ENCODE measurements around the gene ACSM6. TPM values are rescaled to one million over a fixed set of nuclear protein-coding genes. Genes with fewer than 3 reads are reported as not detected.

ACSM6 gene
- total and polyA plus RNA-seq, 2 donors (not counting 1 experiment from before 2014, with no cell fraction given): not detected

DNA sequence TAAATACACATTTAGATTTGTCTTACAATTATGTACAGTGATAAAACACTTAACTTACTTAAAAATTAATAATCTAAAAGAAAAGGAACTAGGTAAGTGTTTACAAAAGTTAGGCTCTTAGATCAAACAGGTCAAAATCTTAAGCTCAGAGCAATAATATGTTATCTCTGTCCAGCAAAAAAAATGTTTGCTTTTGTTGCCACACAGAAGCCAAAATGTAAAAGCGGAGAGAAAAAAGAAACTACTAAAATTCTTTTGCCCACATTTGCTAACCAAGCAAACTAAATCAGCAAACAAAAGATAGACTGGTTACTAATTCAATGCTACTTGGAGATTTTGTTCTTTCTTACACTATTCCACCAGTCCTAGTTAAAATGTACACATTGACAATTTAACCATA, 15.2 kb upstream of the ACSM6 start:
- H3K36me3 ChIP-seq (ENCODE audit: control insufficient read depth, insufficient read depth, low read length): no peaks in the 10 kb centered on the region
- DNase-seq (ENCODE audit: low read depth in 2 of 2): no peak
- no peak overlapping the region for H3K4me2 ChIP-seq (ENCODE audit: extremely low read depth, insufficient read depth, low read length)
- H3K79me2 ChIP-seq (ENCODE audit: control insufficient read depth, insufficient read depth, low read length): no peaks in the 10 kb centered on the region
- H3K27me3 ChIP-seq (ENCODE audit: control insufficient read depth, insufficient read depth, low read length): no peaks in the 10 kb centered on the region
- no peaks in the 10 kb centered on the region for H3K4me1 ChIP-seq (ENCODE audit: control insufficient read depth, extremely low read depth, insufficient read depth, low read length)
- H3K9ac ChIP-seq (ENCODE audit: insufficient read depth, low read length): no peak overlapping the region
- no peak overlapping the region for H3K27ac ChIP-seq (ENCODE audit: insufficient read depth, low read length)
- H4K20me1 ChIP-seq (ENCODE audit: control insufficient read depth, extremely low read depth, insufficient read depth, low read length): no peaks in the 10 kb centered on the region
- TF ChIP-seq EZH2 (IDR thresholded peaks at IDR 0.05; ENCODE audit: low read length, missing control alignments): no peak
- TF ChIP-seq, protein P1, sequence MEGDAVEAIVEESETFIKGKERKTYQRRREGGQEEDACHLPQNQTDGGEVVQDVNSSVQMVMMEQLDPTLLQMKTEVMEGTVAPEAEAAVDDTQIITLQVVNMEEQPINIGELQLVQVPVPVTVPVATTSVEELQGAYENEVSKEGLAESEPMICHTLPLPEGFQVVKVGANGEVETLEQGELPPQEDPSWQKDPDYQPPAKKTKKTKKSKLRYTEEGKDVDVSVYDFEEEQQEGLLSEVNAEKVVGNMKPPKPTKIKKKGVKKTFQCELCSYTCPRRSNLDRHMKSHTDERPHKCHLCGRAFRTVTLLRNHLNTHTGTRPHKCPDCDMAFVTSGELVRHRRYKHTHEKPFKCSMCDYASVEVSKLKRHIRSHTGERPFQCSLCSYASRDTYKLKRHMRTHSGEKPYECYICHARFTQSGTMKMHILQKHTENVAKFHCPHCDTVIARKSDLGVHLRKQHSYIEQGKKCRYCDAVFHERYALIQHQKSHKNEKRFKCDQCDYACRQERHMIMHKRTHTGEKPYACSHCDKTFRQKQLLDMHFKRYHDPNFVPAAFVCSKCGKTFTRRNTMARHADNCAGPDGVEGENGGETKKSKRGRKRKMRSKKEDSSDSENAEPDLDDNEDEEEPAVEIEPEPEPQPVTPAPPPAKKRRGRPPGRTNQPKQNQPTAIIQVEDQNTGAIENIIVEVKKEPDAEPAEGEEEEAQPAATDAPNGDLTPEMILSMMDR (conservative IDR thresholded peaks at IDR 0.05 in 1 of 2, IDR thresholded peaks at IDR 0.05 in 1 of 2; ENCODE audit: low read depth in 1 of 2, low read length in 2 of 2): no peak
- H2AFZ ChIP-seq (ENCODE audit: low read length): no peak overlapping the region
- H3K4me3 ChIP-seq (replicated peaks in 1 of 4; ENCODE audit: control extremely low read depth in 1 of 4, insufficient read depth in 1 of 4, low read depth in 3 of 4, low read length in 4 of 4): no peak overlapping the region
- no peaks in the 10 kb centered on the region for H3K9me3 ChIP-seq (ENCODE audit: control insufficient read depth, insufficient read depth, low read depth, low read length)

DNA sequence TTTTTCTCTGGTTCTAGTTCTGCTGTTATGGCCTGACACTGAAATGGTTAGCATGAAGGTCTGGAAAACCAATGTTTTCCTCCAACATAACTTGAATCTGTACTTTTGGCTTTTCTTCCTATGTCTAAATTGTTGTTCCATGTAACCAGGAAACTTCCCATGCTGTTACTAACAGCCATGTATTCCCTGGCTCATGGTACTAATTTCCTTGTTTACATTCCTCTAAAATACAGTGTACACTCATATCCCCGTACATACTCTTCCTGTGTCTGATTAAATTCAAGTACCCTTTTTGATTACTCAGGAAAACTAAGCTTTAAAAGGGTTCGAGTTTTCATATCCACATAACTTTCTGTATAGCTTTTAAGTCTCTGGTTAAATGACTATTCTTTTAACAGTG, 12.3 kb upstream of the ACSM6 start:
- peak in 1 of 2 donors; percentile 7 for DNase-seq (ENCODE audit: low read depth in 2 of 2)
- no peak for TF ChIP-seq EZH2 (IDR thresholded peaks at IDR 0.05; ENCODE audit: low read length, missing control alignments)
- TF ChIP-seq, protein P1 (conservative IDR thresholded peaks at IDR 0.05 in 1 of 2, IDR thresholded peaks at IDR 0.05 in 1 of 2; ENCODE audit: low read depth in 1 of 2, low read length in 2 of 2): no peak
- Histone ChIP-seq H2AFZ (ENCODE audit: low read length) (no peak overlapping the region), H3K4me2 (ENCODE audit: extremely low read depth, insufficient read depth, low read length) (no peak overlapping the region), H3K27ac (ENCODE audit: insufficient read depth, low read length) (no peak overlapping the region), H3K27me3 (ENCODE audit: control insufficient read depth, insufficient read depth, low read length) (no peaks in the 10 kb centered on the region), H3K4me1 (ENCODE audit: control insufficient read depth, extremely low read depth, insufficient read depth, low read length) (no peaks in the 10 kb centered on the region), H3K36me3 (ENCODE audit: control insufficient read depth, insufficient read depth, low read length) (no peaks in the 10 kb centered on the region), H4K20me1 (ENCODE audit: control insufficient read depth, extremely low read depth, insufficient read depth, low read length) (no peaks in the 10 kb centered on the region), H3K4me3 (replicated peaks in 1 of 4; ENCODE audit: control extremely low read depth in 1 of 4, insufficient read depth in 1 of 4, low read depth in 3 of 4, low read length in 4 of 4) (no peak overlapping the region), H3K9me3 (ENCODE audit: control insufficient read depth, insufficient read depth, low read depth, low read length) (no peaks in the 10 kb centered on the region), H3K79me2 (ENCODE audit: control insufficient read depth, insufficient read depth, low read length) (no peaks in the 10 kb centered on the region), H3K9ac (ENCODE audit: insufficient read depth, low read length) (no peak overlapping the region)

DNA sequence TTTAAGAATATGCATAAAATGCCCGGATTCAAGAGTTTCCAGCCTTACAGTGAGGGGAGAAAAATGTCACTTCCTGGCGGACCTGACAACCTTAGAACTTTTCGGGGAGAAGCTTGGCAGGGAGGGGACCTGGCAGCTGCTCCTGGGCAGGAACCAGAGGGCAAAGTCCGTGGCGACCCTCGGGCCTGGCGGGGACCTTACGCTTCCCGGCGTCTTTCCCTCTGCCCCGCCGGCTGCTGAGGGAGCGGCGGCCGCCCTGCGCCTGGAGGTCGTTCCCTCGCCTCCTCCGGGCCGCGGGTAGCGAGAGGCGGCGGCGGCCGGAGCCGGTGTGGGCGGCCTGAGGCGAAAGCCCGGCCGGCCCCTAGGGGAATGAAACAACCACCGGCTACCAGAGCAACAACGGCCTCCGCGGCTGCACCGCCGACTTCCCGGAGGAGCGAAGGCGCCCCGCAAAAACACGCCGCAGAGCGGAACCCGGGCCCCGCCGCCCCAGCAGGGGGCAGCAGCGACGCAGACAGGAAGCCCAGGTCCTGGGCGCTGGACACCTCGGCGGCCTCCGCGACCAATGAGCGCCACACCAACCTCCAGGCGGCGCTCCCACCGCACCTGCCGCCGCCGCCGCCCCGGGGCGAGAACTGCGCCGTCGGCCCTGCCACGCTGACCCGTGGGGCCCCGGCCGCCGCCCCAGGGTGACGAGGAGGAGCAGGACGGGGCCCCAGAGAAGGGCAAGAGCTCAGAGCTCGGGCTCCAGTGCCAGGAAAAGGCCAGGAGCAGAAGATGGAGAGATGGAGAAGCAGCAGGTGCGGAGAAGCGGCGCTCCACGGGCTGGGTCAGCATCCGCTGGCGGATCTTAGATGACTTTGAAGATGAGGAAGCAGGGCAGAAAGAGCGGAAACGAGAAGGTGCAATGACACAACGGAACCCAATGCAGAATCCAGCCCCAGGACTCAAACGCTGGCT, 10.5 kb upstream of the ACSM6 start:
- Histone ChIP-seq H3K36me3 (ENCODE audit: control insufficient read depth, insufficient read depth, low read length) (no peaks in the 10 kb centered on the region), H3K9ac (ENCODE audit: insufficient read depth, low read length) (peak overlapping the region; percentile 71), H3K9me3 (ENCODE audit: control insufficient read depth, insufficient read depth, low read depth, low read length) (no peaks in the 10 kb centered on the region), H3K27ac (ENCODE audit: insufficient read depth, low read length) (peak overlapping the region; percentile 44), H4K20me1 (ENCODE audit: control insufficient read depth, extremely low read depth, insufficient read depth, low read length) (no peaks in the 10 kb centered on the region), H3K27me3 (ENCODE audit: control insufficient read depth, insufficient read depth, low read length) (no peaks in the 10 kb centered on the region), H3K4me2 (ENCODE audit: extremely low read depth, insufficient read depth, low read length) (peak overlapping the region; percentile 35), H3K79me2 (ENCODE audit: control insufficient read depth, insufficient read depth, low read length) (no peaks in the 10 kb centered on the region), H3K4me1 (ENCODE audit: control insufficient read depth, extremely low read depth, insufficient read depth, low read length) (no peaks in the 10 kb centered on the region), H2AFZ (ENCODE audit: low read length) (peak overlapping the region; percentile 69), H3K4me3 (replicated peaks in 1 of 4; ENCODE audit: control extremely low read depth in 1 of 4, insufficient read depth in 1 of 4, low read depth in 3 of 4, low read length in 4 of 4) (peak overlapping the region; percentile 26 to 75 (median 60))
- DNase-seq (ENCODE audit: low read depth in 2 of 2): peak; percentile 73 to 74
- TF ChIP-seq, protein P1 (conservative IDR thresholded peaks at IDR 0.05 in 1 of 2, IDR thresholded peaks at IDR 0.05 in 1 of 2; ENCODE audit: low read depth in 1 of 2, low read length in 2 of 2): peak; percentile 73 to 76
- TF ChIP-seq EZH2 (IDR thresholded peaks at IDR 0.05; ENCODE audit: low read length, missing control alignments): no peak
